ENCODE results near the gene KLHL34. TPM values are rescaled to one million over a fixed set of nuclear protein-coding genes. Genes with fewer than 3 reads are reported as not detected.

Gene KLHL34
- total and polyA plus RNA-seq, 2 experiments from 2014 or later, result 0.81 to 1.1 TPM

GRCh38 chrX:21691512-21692018 is 33.4 kb upstream of the KLHL34 start:
- TF ChIP-seq ZNF114 (CRISPR knock-in tag; IDR thresholded peaks at IDR 0.05) (no peak), POLR2AphosphoS5 (IDR thresholded peaks at IDR 0.05; ENCODE audit: low read depth) (no peak), EZH2phosphoT487 (IDR thresholded peaks at IDR 0.05; ENCODE audit: unreplicated experiment) (no peak), NANOG (IDR thresholded peaks at IDR 0.05; ENCODE audit: borderline replicate concordance) (no peak), ZNF331 (CRISPR knock-in tag; IDR thresholded peaks at IDR 0.05; ENCODE audit: low read depth) (no peak), CREB1 (CRISPR knock-in tag; IDR thresholded peaks at IDR 0.05; ENCODE audit: low read depth) (no peak), ETS1 (IDR thresholded peaks at IDR 0.05) (no peak), ZNF462 (CRISPR knock-in tag; IDR thresholded peaks at IDR 0.05) (no peak), EZH2 (IDR thresholded peaks at IDR 0.05; ENCODE audit: low read depth, unreplicated experiment) (no peak), STAT1 (IDR thresholded peaks at IDR 0.05; ENCODE audit: unreplicated experiment) (no peak), JUNB (IDR thresholded peaks at IDR 0.05; ENCODE audit: unreplicated experiment) (no peak), CTCF (conservative IDR thresholded peaks at IDR 0.05; ENCODE audit: low read depth in 2 of 2) (no peak)
- TF ChIP-seq, protein P1, sequence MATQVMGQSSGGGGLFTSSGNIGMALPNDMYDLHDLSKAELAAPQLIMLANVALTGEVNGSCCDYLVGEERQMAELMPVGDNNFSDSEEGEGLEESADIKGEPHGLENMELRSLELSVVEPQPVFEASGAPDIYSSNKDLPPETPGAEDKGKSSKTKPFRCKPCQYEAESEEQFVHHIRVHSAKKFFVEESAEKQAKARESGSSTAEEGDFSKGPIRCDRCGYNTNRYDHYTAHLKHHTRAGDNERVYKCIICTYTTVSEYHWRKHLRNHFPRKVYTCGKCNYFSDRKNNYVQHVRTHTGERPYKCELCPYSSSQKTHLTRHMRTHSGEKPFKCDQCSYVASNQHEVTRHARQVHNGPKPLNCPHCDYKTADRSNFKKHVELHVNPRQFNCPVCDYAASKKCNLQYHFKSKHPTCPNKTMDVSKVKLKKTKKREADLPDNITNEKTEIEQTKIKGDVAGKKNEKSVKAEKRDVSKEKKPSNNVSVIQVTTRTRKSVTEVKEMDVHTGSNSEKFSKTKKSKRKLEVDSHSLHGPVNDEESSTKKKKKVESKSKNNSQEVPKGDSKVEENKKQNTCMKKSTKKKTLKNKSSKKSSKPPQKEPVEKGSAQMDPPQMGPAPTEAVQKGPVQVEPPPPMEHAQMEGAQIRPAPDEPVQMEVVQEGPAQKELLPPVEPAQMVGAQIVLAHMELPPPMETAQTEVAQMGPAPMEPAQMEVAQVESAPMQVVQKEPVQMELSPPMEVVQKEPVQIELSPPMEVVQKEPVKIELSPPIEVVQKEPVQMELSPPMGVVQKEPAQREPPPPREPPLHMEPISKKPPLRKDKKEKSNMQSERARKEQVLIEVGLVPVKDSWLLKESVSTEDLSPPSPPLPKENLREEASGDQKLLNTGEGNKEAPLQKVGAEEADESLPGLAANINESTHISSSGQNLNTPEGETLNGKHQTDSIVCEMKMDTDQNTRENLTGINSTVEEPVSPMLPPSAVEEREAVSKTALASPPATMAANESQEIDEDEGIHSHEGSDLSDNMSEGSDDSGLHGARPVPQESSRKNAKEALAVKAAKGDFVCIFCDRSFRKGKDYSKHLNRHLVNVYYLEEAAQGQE (IDR thresholded peaks at IDR 0.05; ENCODE audit: unreplicated experiment), result no peak
- no peaks in the 10 kb centered on the region for H4K20me1 ChIP-seq (replicated peaks; ENCODE audit: insufficient read depth)
- H3K9me3 Mint-ChIP-seq, result no peaks in the 10 kb centered on the region
- ATAC-seq, result no peak
- no peaks in the 10 kb centered on the region for H3K4me1 ChIP-seq (ENCODE audit: insufficient read depth)
- no peak overlapping the region for H3K4me3 Mint-ChIP-seq
- no peak overlapping the region for H3K27ac Mint-ChIP-seq
- no peaks in the 10 kb centered on the region for H3K79me2 ChIP-seq (replicated peaks; ENCODE audit: insufficient read depth)
- H3K27me3 Mint-ChIP-seq (ENCODE audit: insufficient read depth, low read depth, poor library complexity), result no peaks in the 10 kb centered on the region
- H3K27me3 ChIP-seq (ENCODE audit: insufficient read depth), result no peaks in the 10 kb centered on the region
- H3K4me3 ChIP-seq, result no peak overlapping the region
- no peaks in the 10 kb centered on the region for H3F3A ChIP-seq (replicated peaks; ENCODE audit: low read depth)
- no peak for DNase-seq (ENCODE audit: low spot score)
- no peaks in the 10 kb centered on the region for H3K4me1 Mint-ChIP-seq
- no peaks in the 10 kb centered on the region for H3K9me2 ChIP-seq (ENCODE audit: insufficient read depth)
- no peaks in the 10 kb centered on the region for H3K36me3 ChIP-seq (ENCODE audit: insufficient read depth)
- no peaks in the 10 kb centered on the region for H3K36me3 Mint-ChIP-seq (ENCODE audit: low read depth)
- H3K27ac ChIP-seq (ENCODE audit: low read depth), result no peak overlapping the region
- H2AFZ ChIP-seq, result no peak overlapping the region
- H3K4me2 ChIP-seq, result no peak overlapping the region
